Ovary (tissue), 9 donors: ENCODE data around the gene CSTB. TPM values are rescaled to one million over a fixed set of nuclear protein-coding genes. Genes with fewer than 3 reads are reported as not detected.

Source experiments
- DNase-seq, 5 donors: peaks; one replicate each; pipeline ENCODE4 v3.0.0-alpha.2; 2019 to 2020
- H3K27ac ChIP-seq, 2 donors: fragments of 200-600 bp; one replicate each; pipeline versions ENCODE4 v1.5.1 to v1.8.0; 2019 to 2022
- H3K27me3 ChIP-seq: fragments of 200-600 bp; one replicate; pipeline ENCODE4 v1.8.0; 2022
- H3K36me3 ChIP-seq: fragments of 200-600 bp; sonication (generic); one replicate; pipeline ENCODE4 v1.5.1; 2019
- H3K4me1 ChIP-seq: one replicate; pipeline ENCODE4 v1.8.1; 2013; ENCODE audit warnings: mild to moderate bottlenecking, moderate library complexity; ENCODE audit not compliant: insufficient read depth
- H3K4me3 ChIP-seq: fragments of 200-600 bp; sonication (generic); one replicate; pipeline ENCODE4 v1.5.1; 2017
- H3K9me3 ChIP-seq, 2 donors: fragments of 200-600 bp in 1 of 2; sonication (generic) in 1 of 2; one replicate each; pipeline versions ENCODE4 v1.5.1 to v1.8.1; 2013 to 2019; ENCODE audit warnings: mild to moderate bottlenecking in 1 of 2, moderate library complexity in 1 of 2
- CTCF ChIP-seq, 3 donors: fragments of 450-650 bp in 2 of 3; fragments of 200-600 bp in 1 of 3; IDR thresholded peaks; one replicate each; pipeline versions ENCODE4 v1.5.1 to v1.8.0; 2016 to 2022; ENCODE audit warnings: antibody characterized with exemption in 3 of 3, mild to moderate bottlenecking in 1 of 3
- EP300 ChIP-seq: sonication (generic); formaldehyde crosslinking; IDR thresholded peaks from one replicate; pipeline ENCODE4 v1.6.1; 2017; ENCODE audit warnings: antibody characterized with exemption
- POLR2A ChIP-seq: fragments of 450-650 bp; IDR thresholded peaks from one replicate; pipeline ENCODE4 v1.6.1; 2017; ENCODE audit warnings: antibody characterized with exemption, mild to moderate bottlenecking, moderate library complexity
- WGBS, 3 donors: extraction: QIAGEN DNeasy Blood & Tissue Kit in 1 of 3; methylation state at CpG; one replicate each; pipeline versions ENCODE4 v1.1.5 to v1.1.7; 2013 to 2017; 5-methylcytosine and 5-hydroxymethylcytosine counted together
- intact Hi-C, 4 donors: fragments of 100-400 bp; cut with DNase I; formaldehyde crosslinking; loops; one replicate each; pipeline versions ENCODE4 v1.11.0 to v1.15.1; 2022 to 2023
- polyA plus RNA-seq, 2 donors: library from polyadenylated mRNA; stranded (reverse); fragments of 200-250 nt in 1 of 2; fragments of 350-450 nt in 1 of 2; fragmentation: Illumina TruSeq in 1 of 2; extraction: RNeasy Lipid Tissue Mini Kit (QIAGEN cat#74804) in 1 of 2; gene quantifications; one replicate each; pipeline ENCODE4 v1.2.3, GENCODE V29; 2013 to 2014
- small RNA-seq: library from RNA; depleted of rRNA; stranded (forward); fragments of <200 nt; gene quantifications from one replicate; pipeline ENCODE3, GENCODE V24; 2016
- total RNA-seq, 7 donors: library from RNA; depleted of rRNA in 2 of 7; stranded (reverse); fragments of >200 nt in 2 of 7; fragmentation: NEBNext Ultra II Directional in 3 of 7; extraction: Animal tissue kit (Norgen Biotek cat#: 25700) in 3 of 7; gene quantifications; one replicate each; pipeline versions ENCODE4 v1.1.0 to v1.2.4, GENCODE V29; 2016 to 2023
- donor health status: DM: no; HTN: no; CAD: no; lungs with moderate emphysema.
- donor health status: DM: no; HTN: no; CAD: no.
- donor health status: Bipolar disorder and iron deficiency.
- donor health status: DM: yes; HTN: yes; CAD: no.
- donor health status: DM: no; HTN: no; CAD: no.
- donor health status: DM: yes; HTN: yes; CAD: no.

CSTB gene
- total and polyA plus RNA-seq, 9 donors, result 7.2 to 81.8 (median 37.4) TPM

DNA sequence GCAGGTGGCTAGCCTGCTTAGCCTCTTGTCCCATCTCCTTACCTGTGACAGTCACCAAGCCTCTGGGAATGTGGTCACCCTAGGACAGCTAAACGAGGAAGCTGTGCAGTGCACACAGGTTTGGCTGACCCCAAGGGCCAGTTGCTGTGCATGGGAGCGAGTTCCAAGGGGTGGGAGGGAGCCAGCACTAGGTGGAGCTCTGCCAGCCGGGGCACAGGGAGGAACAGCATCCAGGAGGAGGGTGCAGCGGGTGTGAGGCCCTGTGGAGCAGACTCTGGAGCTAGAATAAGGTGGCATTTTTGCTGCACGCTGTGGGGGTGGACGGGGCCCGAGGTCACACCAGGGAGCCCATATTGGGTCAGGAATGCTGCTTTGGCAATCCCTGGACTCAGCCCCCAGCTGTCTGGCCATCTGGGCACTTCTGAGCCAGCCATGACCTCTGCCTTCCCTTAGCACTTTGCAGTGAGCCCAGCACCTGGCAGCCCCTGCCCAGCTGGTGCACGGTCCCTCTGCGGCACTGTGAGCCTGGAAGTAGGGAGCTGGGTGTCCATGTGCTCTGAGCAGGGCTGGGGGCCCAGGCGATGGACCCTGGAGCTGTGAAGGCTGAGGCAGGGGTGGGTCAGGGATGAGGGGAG lies 48.5 kb downstream of the CSTB start:
- H3K27me3 ChIP-seq, result no peaks in the 10 kb centered on the region
- 25 to 40% (median 28%) methylated on average over 8 to 10 of the region's 10 CpGs for WGBS, 3 donors
- peaks cover 22% of the 10 kb centered on the region for H3K4me1 ChIP-seq
- TF ChIP-seq CTCF (IDR thresholded peaks at IDR 0.05), result no peak
- TF ChIP-seq POLR2A, result no peak
- TF ChIP-seq EP300, result no peak
- peak overlapping the region; percentile 75 to 90 for H3K27ac ChIP-seq
- peak; percentile 48 to 71 (median 66) for DNase-seq
- peak overlapping the region; percentile 48 for H3K4me3 ChIP-seq
- H3K36me3 ChIP-seq, result no peaks in the 10 kb centered on the region
- intact Hi-C loops, result loop anchor here in 2 of 4 donors (5.0 to 10.0 kb wide), 2 partner anchors 63 to 755 kb away; partner anchors contain the start of gene PKNOX1 (in 1 of the 2)
- H3K9me3 ChIP-seq, result no peaks in the 10 kb centered on the region

- peak overlapping the region; percentile 75 to 90 for H3K27ac ChIP-seq
- 55 to 69% (median 63%) methylated on average over 21 of the region's 21 CpGs for WGBS, 3 donors
- H3K27me3 ChIP-seq, result no peaks in the 10 kb centered on the region
- peaks cover 23% of the 10 kb centered on the region for H3K4me1 ChIP-seq
- TF ChIP-seq CTCF (IDR thresholded peaks at IDR 0.05), result no peak
- no peak for TF ChIP-seq POLR2A
- TF ChIP-seq EP300, result no peak
- H3K4me3 ChIP-seq, result no peak overlapping the region
- no peaks in the 10 kb centered on the region for H3K36me3 ChIP-seq
- peak in 2 of 5 donors; percentile 32 to 36 for DNase-seq
- no peaks in the 10 kb centered on the region for H3K9me3 ChIP-seq
- intact Hi-C loops, result loop anchor here in 2 of 4 donors (5.0 to 10.0 kb wide), 2 partner anchors 62 to 755 kb away; partner anchors contain the start of gene PKNOX1 (in 1 of the 2)
Measured at GRCh38 chr21:43726686-43727518, 49.2 kb downstream of the CSTB start.

Small RNA genes within 50 kb of the gene (small RNA-seq; reads per million reads assigned to genes)
- not detected for gene AP001052.1

Other genes with a start within 250 kb of the CSTB start
- gene HSF2BP, start 116.8 kb downstream of the CSTB start, total RNA-seq, result 1 to 10 TPM in 5 of 7 donors, under 1 TPM in 2; 0.69 to 2.9 (median 1.5) TPM
- under 1 TPM; 0.58 to 0.68 TPM for gene HSF2BP, start 116.8 kb downstream of the CSTB start, polyA plus RNA-seq
- 10 to 100 TPM; 17.3 to 31.8 (median 29.0) TPM for gene RRP1B, start 116.7 kb downstream of the CSTB start, total RNA-seq
- gene RRP1B, start 116.7 kb downstream of the CSTB start, polyA plus RNA-seq, result 10 to 100 TPM; 11.3 to 19.8 TPM
- gene PDXK, start 57.2 kb downstream of the CSTB start, total RNA-seq, result 100 to 1,000 TPM in 3 of 7 donors, 10 to 100 TPM in 4; 21.6 to 125 (median 93.3) TPM
- 10 to 100 TPM; 19.9 to 36.0 TPM for gene PDXK, start 57.2 kb downstream of the CSTB start, polyA plus RNA-seq
- gene RRP1, start 13.3 kb upstream of the CSTB start, total RNA-seq, result 10 to 100 TPM in 6 of 7 donors, 1 to 10 TPM in 1; 8.5 to 29.3 (median 25.2) TPM
- gene RRP1, start 13.3 kb upstream of the CSTB start, polyA plus RNA-seq, result 10 to 100 TPM; 11.9 to 12.2 TPM
- 10 to 100 TPM; 14.2 to 42.1 (median 34.5) TPM for gene AGPAT3, start 88.9 kb upstream of the CSTB start, total RNA-seq
- gene AGPAT3, start 88.9 kb upstream of the CSTB start, polyA plus RNA-seq, result 10 to 100 TPM; 11.6 to 21.8 TPM
- gene TRAPPC10, start 236.0 kb upstream of the CSTB start, total RNA-seq, result 10 to 100 TPM; 11.1 to 30.1 (median 23.1) TPM
- gene TRAPPC10, start 236.0 kb upstream of the CSTB start, polyA plus RNA-seq, result 10 to 100 TPM in 1 of 2 donors, 1 to 10 TPM in 1; 7.9 to 17.0 TPM